Heart left ventricle (tissue), 16 donors: Measurements from ENCODE around the gene PPIG. TPM values are rescaled to one million over a fixed set of nuclear protein-coding genes. Genes with fewer than 3 reads are reported as not detected.
"Not testable (repeated sequence)": the region's sequence is repeated elsewhere in the genome, so short reads cannot be mapped to it uniquely, and the experiment has no call there.

Source experiments
- ATAC-seq, 4 donors: fragments of 200-7000 bp; cut with Tn5 transposase; one replicate each; pipeline ENCODE4 v1.9.1; 2020 to 2022; ENCODE audit warnings: moderate library complexity in 4 of 4, mild to moderate bottlenecking in 3 of 4, moderate number of reproducible peaks in 1 of 4
- DNase-seq, 5 donors: peaks; one replicate each; pipeline ENCODE4 v3.0.0-alpha.2; 2020
- H3K27ac ChIP-seq, 12 donors: fragments of 200-600 bp; sonication (generic) in 4 of 12; one replicate each; pipeline versions ENCODE4 v1.5.0 to v1.8.0; 2016 to 2022; ENCODE audit warnings: mild to moderate bottlenecking in 2 of 12
- H3K27me3 ChIP-seq, 9 donors: fragments of 200-600 bp; sonication (generic) in 2 of 9; one replicate each; pipeline versions ENCODE4 v1.5.1 to v1.8.0; 2016 to 2022; ENCODE audit warnings: mild to moderate bottlenecking in 3 of 9
- H3K36me3 ChIP-seq, 9 donors: fragments of 200-600 bp; sonication (generic) in 2 of 9; one replicate each; pipeline versions ENCODE4 v1.5.0 to v1.8.0; 2018 to 2022; ENCODE audit warnings: mild to moderate bottlenecking in 2 of 9
- H3K4me1 ChIP-seq, 12 donors: fragments of 200-600 bp; sonication (generic) in 4 of 12; one replicate each; pipeline versions ENCODE4 v1.5.0 to v1.8.0; 2016 to 2022; ENCODE audit warnings: mild to moderate bottlenecking in 3 of 12
- H3K4me3 ChIP-seq, 12 donors: fragments of 200-600 bp; sonication (generic) in 4 of 12; one replicate each; pipeline versions ENCODE4 v1.5.0 to v1.8.0; 2017 to 2022; ENCODE audit warnings: mild to moderate bottlenecking in 9 of 12, moderate library complexity in 4 of 12
- H3K9me3 ChIP-seq, 12 donors: fragments of 200-600 bp; sonication (generic) in 4 of 12; one replicate each; pipeline versions ENCODE4 v1.5.0 to v1.8.0; 2016 to 2022; ENCODE audit warnings: mild to moderate bottlenecking in 1 of 12
- POLR2A ChIP-seq, 2 donors: fragments of 450-650 bp; IDR thresholded peaks; one replicate each; pipeline ENCODE4 v1.6.1; 2017; ENCODE audit warnings: antibody characterized with exemption in 2 of 2, mild to moderate bottlenecking in 2 of 2, moderate library complexity in 2 of 2
- WGBS, 4 donors: extraction: QIAGEN DNeasy Blood & Tissue Kit in 2 of 4; methylation state at CpG; one replicate each; pipeline versions ENCODE4 v1.1.5 to v1.1.7; 2013 to 2018; 5-methylcytosine and 5-hydroxymethylcytosine counted together
- intact Hi-C, 10 donors: fragments of 100-400 bp; cut with DNase I; formaldehyde crosslinking; loops; one replicate each; pipeline versions ENCODE4 v1.11.1 to v1.14.2; 2022
- polyA plus RNA-seq, 2 donors: library from polyadenylated mRNA; stranded (reverse); fragments of 200-250 nt; gene quantifications; one replicate each; pipeline ENCODE4 v1.2.3, GENCODE V29; 2013
- total RNA-seq, 9 donors: library from RNA; depleted of rRNA in 2 of 9; stranded (reverse); fragments of >200 nt in 2 of 9; fragmentation: NEBNext Ultra II Directional in 3 of 9; extraction: Animal tissue kit (Norgen Biotek cat#: 25700) in 3 of 9; gene quantifications; one replicate each; pipeline versions ENCODE4 v1.1.0 to v1.2.4, GENCODE V29; 2016 to 2023
- TF ChIP-seq, protein P1 (sequence below), 12 donors: fragments of 200-600 bp; sonication (generic) in 4 of 12; IDR thresholded peaks; one replicate each; pipeline versions ENCODE4 v1.5.0 to v1.8.0; 2018 to 2022; ENCODE audit warnings: antibody characterized with exemption in 12 of 12, mild to moderate bottlenecking in 5 of 12
- donor health status: ischemic (EF 13 %, LVEDD 7.1; RV severe dilation, severe dysfunction).
- donor health status: healthy with polysubstance abuse.
- donor health status: DM: no; HTN: yes; CAD: no.
- donor health status: DM: no; HTN: no; CAD: no.
- donor health status: ischemic (EF 25% LVEDD 6.9; RV normal size, moderate dysfunction).
- donor health status: ischemic (EF 25% LVEDD 5.7; RV mildly dilated, moderate dysfunction).
- donor health status: healthy.
- donor health status: DM: yes; HTN: yes; CAD: no.
- donor health status: ischemic (EF 35%, LVEDD 5.7; RV mildly dilated, moderate dysfunction).
- donor health status: nonischemic (EF 11% LVEDD 7.7; RV severe dilation, severe dysfunction).
- donor health status: DM: yes; HTN: yes; CAD: no.
- donor health status: PGD.
- donor health status: ischemic (EF 29% LVEDD 5.4; RV normal size, mild dysfunction).
- donor health status: nonischemic (EF 23%, LVEDD 6.1; RV moderate dilation, normal function).

PPIG gene
- total and polyA plus RNA-seq, 11 donors, result 19.9 to 69.6 (median 39.9) TPM

DNA sequence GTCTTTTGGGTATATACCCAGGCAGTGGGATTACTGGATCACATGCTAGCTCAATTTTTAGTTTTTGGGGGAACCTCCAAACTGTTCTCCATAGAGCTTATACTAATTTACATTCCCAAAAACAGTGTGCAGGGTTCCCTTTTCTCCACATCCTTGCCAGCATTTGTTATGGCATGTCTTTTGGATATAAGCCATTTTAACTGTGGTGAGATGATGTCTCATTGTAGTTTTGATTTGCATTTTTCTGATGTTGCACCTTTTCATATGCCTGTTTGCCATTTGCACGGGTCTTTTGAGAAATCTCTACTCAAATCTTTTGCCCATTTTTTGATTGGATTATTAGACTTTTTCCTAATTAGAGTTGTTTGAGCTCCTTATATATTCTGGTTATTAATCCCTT, 18.5 kb upstream of the PPIG start:
- Histone ChIP-seq H3K4me3 (no peak overlapping the region), H3K9me3 (no peaks in the 10 kb centered on the region), H3K4me1 (peaks cover 0 to 8% (median 0%) of the 10 kb centered on the region in 12 donors), H3K27ac (no peak overlapping the region), H3K36me3 (peaks cover 0 to 33% (median 16%) of the 10 kb centered on the region in 9 donors), H3K27me3 (no peaks in the 10 kb centered on the region)
- intact Hi-C loops, result no loop called here
- WGBS, 4 donors, result 49 to 100% (median 96%) methylated on average over 1 of the region's 1 CpG
- TF ChIP-seq, protein P1, sequence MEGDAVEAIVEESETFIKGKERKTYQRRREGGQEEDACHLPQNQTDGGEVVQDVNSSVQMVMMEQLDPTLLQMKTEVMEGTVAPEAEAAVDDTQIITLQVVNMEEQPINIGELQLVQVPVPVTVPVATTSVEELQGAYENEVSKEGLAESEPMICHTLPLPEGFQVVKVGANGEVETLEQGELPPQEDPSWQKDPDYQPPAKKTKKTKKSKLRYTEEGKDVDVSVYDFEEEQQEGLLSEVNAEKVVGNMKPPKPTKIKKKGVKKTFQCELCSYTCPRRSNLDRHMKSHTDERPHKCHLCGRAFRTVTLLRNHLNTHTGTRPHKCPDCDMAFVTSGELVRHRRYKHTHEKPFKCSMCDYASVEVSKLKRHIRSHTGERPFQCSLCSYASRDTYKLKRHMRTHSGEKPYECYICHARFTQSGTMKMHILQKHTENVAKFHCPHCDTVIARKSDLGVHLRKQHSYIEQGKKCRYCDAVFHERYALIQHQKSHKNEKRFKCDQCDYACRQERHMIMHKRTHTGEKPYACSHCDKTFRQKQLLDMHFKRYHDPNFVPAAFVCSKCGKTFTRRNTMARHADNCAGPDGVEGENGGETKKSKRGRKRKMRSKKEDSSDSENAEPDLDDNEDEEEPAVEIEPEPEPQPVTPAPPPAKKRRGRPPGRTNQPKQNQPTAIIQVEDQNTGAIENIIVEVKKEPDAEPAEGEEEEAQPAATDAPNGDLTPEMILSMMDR (IDR thresholded peaks at IDR 0.05), result no peak
- TF ChIP-seq POLR2A (IDR thresholded peaks at IDR 0.05), result no peak
- ATAC-seq (no peak), DNase-seq (no peak)

DNA sequence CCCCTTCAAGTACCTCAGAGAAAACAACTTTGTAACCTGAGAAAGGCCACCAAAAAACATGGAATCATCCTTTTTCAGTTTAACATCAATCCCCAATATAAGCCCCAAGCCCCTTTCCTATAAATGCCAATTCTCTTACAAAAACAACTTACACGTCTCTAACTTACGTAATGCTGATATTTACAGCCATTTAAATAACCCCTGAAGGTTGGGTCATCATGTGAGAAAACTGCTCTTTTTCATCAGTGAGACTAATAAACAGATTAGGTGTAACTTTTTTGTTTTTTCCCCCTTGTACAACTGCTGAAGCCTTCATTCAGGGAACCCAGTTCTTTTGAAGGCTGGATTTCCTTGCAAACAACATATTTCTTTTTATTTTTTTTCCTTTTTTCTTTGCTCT, 14.2 kb upstream of the PPIG start:
- H3K27me3 ChIP-seq, result no peaks in the 10 kb centered on the region
- DNase-seq (no peak), ATAC-seq (no peak)
- H3K4me3 ChIP-seq, result no peak overlapping the region
- H3K36me3 ChIP-seq, result peaks cover 0 to 21% (median 6%) of the 10 kb centered on the region in 9 donors
- TF ChIP-seq, protein P1 (IDR thresholded peaks at IDR 0.05), result no peak
- TF ChIP-seq POLR2A (IDR thresholded peaks at IDR 0.05), result no peak
- 73 to 78% (median 75%) methylated on average over 2 of the region's 2 CpGs for WGBS, 4 donors
- H3K9me3 ChIP-seq, result no peaks in the 10 kb centered on the region
- peaks cover 0 to 17% (median 6%) of the 10 kb centered on the region in 12 donors for H3K4me1 ChIP-seq
- intact Hi-C loops, result no loop called here
- H3K27ac ChIP-seq, result no peak overlapping the region

DNA sequence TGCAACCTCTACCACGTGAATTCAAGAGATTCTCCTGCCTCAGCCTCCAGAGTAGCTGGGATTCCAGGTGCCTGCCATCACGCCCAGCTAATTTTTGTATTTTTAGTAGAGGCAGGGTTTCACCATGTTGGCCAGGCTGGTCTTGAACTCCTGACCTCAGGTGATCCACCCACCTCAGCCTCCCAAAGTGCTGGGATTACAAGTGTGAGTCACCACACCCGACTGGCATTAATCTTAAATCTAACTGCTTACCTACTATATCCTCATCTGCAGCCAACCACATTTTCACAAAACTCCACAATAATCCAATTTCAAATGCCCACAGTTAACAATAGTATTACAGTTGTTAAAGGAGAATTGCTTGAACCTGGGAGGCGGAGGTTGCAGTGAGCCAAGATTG, 13.4 kb upstream of the PPIG start:
- 82 to 93% (median 90%) methylated on average over 4 of the region's 4 CpGs for WGBS, 4 donors
- H3K9me3 ChIP-seq, DNase-seq, intact Hi-C loops, H3K4me3 ChIP-seq, H3K27me3 ChIP-seq, H3K27ac ChIP-seq, ATAC-seq: not testable (repeated sequence)
- Histone ChIP-seq H3K36me3 (peaks cover 0 to 18% (median 5%) of the 10 kb centered on the region in 9 donors), H3K4me1 (peaks cover 0 to 17% (median 6%) of the 10 kb centered on the region in 12 donors)

DNA sequence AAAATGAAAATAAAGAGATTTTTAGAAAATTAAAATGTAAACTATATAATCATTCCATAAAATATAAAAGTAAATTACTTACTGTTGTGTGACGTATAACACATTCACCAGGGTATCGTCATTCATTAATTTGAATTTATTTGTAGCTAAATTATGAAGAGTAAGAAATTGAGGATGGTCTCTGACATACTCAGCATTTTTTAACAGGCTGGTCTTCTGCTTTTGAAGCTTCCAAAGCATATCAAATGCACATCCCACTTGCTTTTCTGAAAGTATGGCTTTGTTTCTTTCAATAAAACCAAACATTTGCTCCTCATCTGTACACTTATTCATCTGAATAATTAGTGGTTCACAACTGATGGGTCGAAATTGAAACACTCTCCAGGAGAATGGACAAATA, 12.6 kb upstream of the PPIG start:
- no peak for DNase-seq
- WGBS, 4 donors, result 68 to 81% (median 78%) methylated on average over 3 of the region's 3 CpGs
- no peaks in the 10 kb centered on the region for H3K9me3 ChIP-seq
- H3K27me3 ChIP-seq, result no peaks in the 10 kb centered on the region
- intact Hi-C loops, result no loop called here
- peaks cover 0 to 17% (median 6%) of the 10 kb centered on the region in 12 donors for H3K4me1 ChIP-seq
- no peak for ATAC-seq
- H3K4me3 ChIP-seq, result peak overlapping the region in 1 of 12 donors; percentile 77
- H3K27ac ChIP-seq, result no peak overlapping the region
- peaks cover 0 to 12% (median 5%) of the 10 kb centered on the region in 9 donors for H3K36me3 ChIP-seq
- TF ChIP-seq, protein P1 (IDR thresholded peaks at IDR 0.05), result no peak
- TF ChIP-seq POLR2A (IDR thresholded peaks at IDR 0.05), result no peak

DNA sequence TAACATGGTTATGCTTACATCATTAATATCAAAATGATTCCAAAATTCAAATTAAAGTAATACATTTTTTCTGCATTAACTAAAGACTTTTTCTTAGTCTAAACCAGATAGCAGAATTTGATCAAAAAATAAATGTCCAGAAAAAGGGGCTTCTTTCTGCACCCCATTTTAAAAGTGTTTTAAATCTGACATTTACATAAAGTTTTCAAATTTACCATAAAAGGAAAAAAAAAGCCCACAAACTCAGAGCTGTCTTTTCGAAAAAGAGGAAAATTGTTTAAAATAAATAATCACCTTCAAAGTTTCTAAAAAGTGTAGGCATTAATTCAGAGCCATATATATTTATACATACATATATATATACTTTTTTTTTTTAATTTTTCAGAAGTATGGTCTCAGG, 12.0 kb upstream of the PPIG start:
- Histone ChIP-seq H3K9me3 (no peaks in the 10 kb centered on the region), H3K4me3 (peak overlapping the region in 8 of 12 donors; percentile 60 to 89 (median 77)), H3K36me3 (peaks cover 0 to 12% (median 5%) of the 10 kb centered on the region in 9 donors), H3K4me1 (peaks cover 0 to 17% (median 6%) of the 10 kb centered on the region in 12 donors), H3K27ac (no peak overlapping the region), H3K27me3 (no peaks in the 10 kb centered on the region)
- DNase-seq (no peak), ATAC-seq (no peak)
- no peak for TF ChIP-seq POLR2A (IDR thresholded peaks at IDR 0.05)
- TF ChIP-seq, protein P1 (IDR thresholded peaks at IDR 0.05), result no peak
- WGBS, 4 donors, result 76 to 83% (median 78%) methylated on average over 1 of the region's 1 CpG
- intact Hi-C loops, result no loop called here
